ENCODE data around the gene GPR143.

The GPR143 gene

DNA sequence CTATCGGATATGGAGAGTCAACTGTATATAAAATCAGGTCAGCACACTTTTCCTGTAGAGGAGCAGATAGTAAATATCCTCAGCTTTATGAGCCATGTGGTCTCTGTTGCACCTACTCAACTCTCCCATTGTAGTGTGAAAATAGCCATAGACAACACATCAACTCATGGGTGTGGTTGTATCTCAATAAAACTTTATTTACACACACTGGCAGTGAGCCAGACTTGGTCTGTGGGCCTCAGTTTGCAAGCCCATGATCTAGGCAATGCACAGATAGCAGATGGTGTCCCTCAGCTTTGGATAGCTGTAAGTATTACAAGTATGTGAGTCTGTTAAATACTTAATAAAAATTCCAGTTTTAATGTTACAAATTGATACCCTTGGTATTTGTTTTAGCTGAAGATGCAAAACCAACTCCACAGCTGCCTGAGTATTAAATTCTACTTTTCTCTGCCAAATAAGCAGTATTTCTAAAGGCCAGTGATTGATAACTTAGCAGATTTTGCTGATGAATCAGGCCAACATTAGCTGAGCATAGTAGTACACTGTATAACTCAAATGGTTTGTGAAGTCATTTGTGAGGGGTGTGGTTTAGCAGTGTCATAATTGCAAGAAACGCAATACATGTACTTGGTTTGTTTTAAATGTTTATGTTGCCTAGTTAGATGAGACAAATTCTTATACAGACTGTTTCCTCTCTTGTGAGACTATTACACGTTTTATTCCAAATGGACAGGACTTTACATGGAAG lies 87.3 kb downstream of the GPR143 start:
- H3K27ac ChIP-seq (ENCODE audit: low read length): peak overlapping the region; percentile 98; the same call in 1 of the 2 replicates

DNA sequence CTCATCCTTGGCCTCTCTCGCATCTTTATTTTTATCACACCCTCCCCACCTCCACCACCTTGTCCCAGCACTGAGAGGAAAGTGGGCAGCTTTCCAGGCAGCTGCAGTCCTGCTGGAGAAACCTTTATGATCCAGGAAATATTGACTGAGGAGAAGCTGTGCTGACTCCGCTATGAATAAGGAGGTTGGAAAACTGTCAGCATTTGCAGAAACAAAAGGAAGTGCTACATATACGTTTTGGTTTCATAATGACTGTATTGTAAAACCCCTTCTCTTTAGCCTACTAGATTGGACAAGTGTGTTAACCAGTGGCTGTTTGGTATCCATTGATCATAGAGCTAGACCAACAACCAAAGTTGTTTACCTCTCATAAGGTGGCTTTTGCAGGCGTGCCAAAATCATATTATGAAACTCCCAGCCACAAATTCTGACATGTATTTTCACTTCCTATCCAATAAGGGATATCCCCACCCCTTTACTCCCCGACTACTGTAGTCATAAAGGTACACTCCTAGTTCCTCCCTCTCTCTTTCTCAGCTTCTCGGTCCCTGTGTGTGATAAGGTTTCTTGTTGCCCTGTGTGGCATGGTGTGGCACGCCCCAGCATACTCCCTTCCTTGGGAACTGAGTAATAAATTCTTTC lies 88.4 kb downstream of the GPR143 start:
- TF ChIP-seq, protein P1, sequence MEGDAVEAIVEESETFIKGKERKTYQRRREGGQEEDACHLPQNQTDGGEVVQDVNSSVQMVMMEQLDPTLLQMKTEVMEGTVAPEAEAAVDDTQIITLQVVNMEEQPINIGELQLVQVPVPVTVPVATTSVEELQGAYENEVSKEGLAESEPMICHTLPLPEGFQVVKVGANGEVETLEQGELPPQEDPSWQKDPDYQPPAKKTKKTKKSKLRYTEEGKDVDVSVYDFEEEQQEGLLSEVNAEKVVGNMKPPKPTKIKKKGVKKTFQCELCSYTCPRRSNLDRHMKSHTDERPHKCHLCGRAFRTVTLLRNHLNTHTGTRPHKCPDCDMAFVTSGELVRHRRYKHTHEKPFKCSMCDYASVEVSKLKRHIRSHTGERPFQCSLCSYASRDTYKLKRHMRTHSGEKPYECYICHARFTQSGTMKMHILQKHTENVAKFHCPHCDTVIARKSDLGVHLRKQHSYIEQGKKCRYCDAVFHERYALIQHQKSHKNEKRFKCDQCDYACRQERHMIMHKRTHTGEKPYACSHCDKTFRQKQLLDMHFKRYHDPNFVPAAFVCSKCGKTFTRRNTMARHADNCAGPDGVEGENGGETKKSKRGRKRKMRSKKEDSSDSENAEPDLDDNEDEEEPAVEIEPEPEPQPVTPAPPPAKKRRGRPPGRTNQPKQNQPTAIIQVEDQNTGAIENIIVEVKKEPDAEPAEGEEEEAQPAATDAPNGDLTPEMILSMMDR (IDR thresholded peaks at IDR 0.05; ENCODE audit: low read depth, low read length): no peak
- TF ChIP-seq EZH2phosphoT487 (IDR thresholded peaks at IDR 0.05; ENCODE audit: low read depth): no peak
- Histone ChIP-seq H3K79me2 (ENCODE audit: low read length) (no peaks in the 10 kb centered on the region), H3K36me3 (replicated peaks; ENCODE audit: low read depth, low read length) (peaks cover 56% of the 10 kb centered on the region), H4K20me1 (ENCODE audit: insufficient read depth, low read length) (no peaks in the 10 kb centered on the region), H3K9ac (ENCODE audit: low read length) (peak overlapping the region; percentile 33; the same call in 1 of the 2 replicates), H3K27ac (ENCODE audit: low read length) (peak overlapping the region; percentile 98), H3K9me3 (ENCODE audit: insufficient read depth, low read length) (peaks cover 28% of the 10 kb centered on the region; the same call in 1 of the 2 replicates), H3K4me1 (ENCODE audit: low read length) (peaks cover 28% of the 10 kb centered on the region), H3K4me3 (ENCODE audit: low read length) (peak overlapping the region; percentile 46; the same call in 1 of the 2 replicates), H3K4me2 (ENCODE audit: low read length) (peak overlapping the region; percentile 62), H2AFZ (ENCODE audit: low read depth, low read length) (no peak overlapping the region), H3K27me3 (ENCODE audit: low read depth, low read length) (no peaks in the 10 kb centered on the region)

More for the DNA sequence above, 87.3 kb downstream of the GPR143 start:
- Histone ChIP-seq H3K79me2 (ENCODE audit: low read length) (no peaks in the 10 kb centered on the region), H3K9me3 (ENCODE audit: insufficient read depth, low read length) (peaks cover 24% of the 10 kb centered on the region; the same call in 1 of the 2 replicates), H3K36me3 (replicated peaks; ENCODE audit: low read depth, low read length) (peaks cover 44% of the 10 kb centered on the region), H3K27me3 (ENCODE audit: low read depth, low read length) (no peaks in the 10 kb centered on the region), H3K9ac (ENCODE audit: low read length) (no peak overlapping the region), H4K20me1 (ENCODE audit: insufficient read depth, low read length) (no peaks in the 10 kb centered on the region), H3K4me2 (ENCODE audit: low read length) (peak overlapping the region; percentile 41; the same call in 1 of the 2 replicates), H2AFZ (ENCODE audit: low read depth, low read length) (no peak overlapping the region), H3K4me1 (ENCODE audit: low read length) (peaks cover 23% of the 10 kb centered on the region), H3K4me3 (ENCODE audit: low read length) (0 out of 2 replicates have a peak overlapping the region, but pooled peaks have one; percentile 19)
- no peak for TF ChIP-seq EZH2phosphoT487 (IDR thresholded peaks at IDR 0.05; ENCODE audit: low read depth)
- TF ChIP-seq, protein P1 (IDR thresholded peaks at IDR 0.05; ENCODE audit: low read depth, low read length): no peak

DNA sequence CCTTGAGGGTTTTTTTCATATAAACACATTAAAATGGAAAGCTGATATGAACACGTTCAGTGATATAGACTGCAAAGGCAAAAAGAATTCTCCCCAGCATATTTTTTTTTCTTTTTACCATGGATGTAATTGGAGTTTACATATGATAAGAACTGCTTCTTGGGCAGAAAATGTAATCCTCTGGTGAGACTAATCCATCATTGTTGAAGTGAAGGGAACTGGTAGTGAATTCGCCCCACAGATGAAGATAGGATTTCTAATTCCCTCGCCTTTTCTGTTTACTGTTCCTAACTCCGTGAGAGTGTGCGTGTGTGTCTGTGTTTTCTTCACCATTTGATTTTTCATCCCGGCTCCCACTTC lies 88.9 kb downstream of the GPR143 start:
- peak overlapping the region; percentile 98 for H3K27ac ChIP-seq (ENCODE audit: low read length)
- H3K4me1 ChIP-seq (ENCODE audit: low read length): peaks cover 33% of the 10 kb centered on the region

More for the DNA sequence above, 88.9 kb downstream of the GPR143 start:
- Histone ChIP-seq H3K4me2 (ENCODE audit: low read length) (peak overlapping the region; percentile 62), H3K27me3 (ENCODE audit: low read depth, low read length) (no peaks in the 10 kb centered on the region), H2AFZ (ENCODE audit: low read depth, low read length) (no peak overlapping the region), H3K9me3 (ENCODE audit: insufficient read depth, low read length) (peaks cover 28% of the 10 kb centered on the region; the same call in 1 of the 2 replicates), H4K20me1 (ENCODE audit: insufficient read depth, low read length) (no peaks in the 10 kb centered on the region), H3K79me2 (ENCODE audit: low read length) (no peaks in the 10 kb centered on the region), H3K36me3 (replicated peaks; ENCODE audit: low read depth, low read length) (peaks cover 58% of the 10 kb centered on the region), H3K9ac (ENCODE audit: low read length) (peak overlapping the region; percentile 33; the same call in 1 of the 2 replicates), H3K4me3 (ENCODE audit: low read length) (peak overlapping the region; percentile 46; the same call in 1 of the 2 replicates)
- no peak for TF ChIP-seq EZH2phosphoT487 (IDR thresholded peaks at IDR 0.05; ENCODE audit: low read depth)
- TF ChIP-seq, protein P1 (IDR thresholded peaks at IDR 0.05; ENCODE audit: low read depth, low read length): no peak
